Measurements from ENCODE around the gene UQCRHL. TPM values are rescaled to one million over a fixed set of nuclear protein-coding genes. Genes with fewer than 3 reads are reported as not detected.

Gene UQCRHL
- total RNA-seq, 4 donors from 2014 or later: 0.59 to 1.9 (median 1.0) TPM; not detected in 1

DNA sequence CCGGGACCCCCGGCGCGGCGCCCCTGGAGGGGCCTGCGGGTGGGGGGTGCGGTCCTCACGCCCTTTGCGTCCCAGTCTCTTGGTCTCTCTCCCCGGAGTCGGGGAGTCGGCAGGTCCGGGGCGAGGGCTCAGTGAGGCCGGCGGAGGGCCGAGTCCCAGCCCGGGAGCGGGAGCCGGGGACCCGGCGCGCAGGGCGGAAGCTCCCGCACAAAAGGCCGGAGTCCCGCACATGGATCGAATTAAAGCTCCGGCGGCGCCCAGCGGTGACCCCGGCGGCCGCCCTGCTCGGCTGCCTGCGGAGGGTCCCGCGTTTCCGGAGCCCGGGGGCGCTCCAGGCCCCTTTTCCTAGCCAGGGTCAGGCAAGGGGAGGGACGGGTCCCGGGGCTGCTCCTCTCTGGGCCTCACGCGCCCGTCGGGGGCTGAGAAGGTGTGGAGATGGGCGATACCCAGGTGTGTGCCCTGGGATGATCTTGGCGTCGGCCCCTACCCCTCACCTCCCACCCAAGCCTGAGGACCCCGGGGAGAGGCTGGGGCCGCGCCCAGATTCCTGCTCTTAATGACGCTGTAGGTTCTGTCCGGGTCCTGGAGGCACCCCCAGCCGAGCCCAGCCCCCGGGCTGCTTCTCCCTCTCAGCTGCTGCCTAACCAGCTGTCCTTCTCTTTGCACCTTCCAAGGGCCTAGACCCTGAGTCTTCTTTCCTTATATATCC lies 48.3 kb downstream of the UQCRHL start:
- no peaks in the 10 kb centered on the region for H3K27me3 ChIP-seq
- intact Hi-C loops (cut with DNase I; ENCODE audit: low total_unique reads): no loop called here
- no peaks in the 10 kb centered on the region for H3K36me3 ChIP-seq
- no peak for TF ChIP-seq POLR2A (IDR thresholded peaks at IDR 0.05)
- TF ChIP-seq, protein P1, sequence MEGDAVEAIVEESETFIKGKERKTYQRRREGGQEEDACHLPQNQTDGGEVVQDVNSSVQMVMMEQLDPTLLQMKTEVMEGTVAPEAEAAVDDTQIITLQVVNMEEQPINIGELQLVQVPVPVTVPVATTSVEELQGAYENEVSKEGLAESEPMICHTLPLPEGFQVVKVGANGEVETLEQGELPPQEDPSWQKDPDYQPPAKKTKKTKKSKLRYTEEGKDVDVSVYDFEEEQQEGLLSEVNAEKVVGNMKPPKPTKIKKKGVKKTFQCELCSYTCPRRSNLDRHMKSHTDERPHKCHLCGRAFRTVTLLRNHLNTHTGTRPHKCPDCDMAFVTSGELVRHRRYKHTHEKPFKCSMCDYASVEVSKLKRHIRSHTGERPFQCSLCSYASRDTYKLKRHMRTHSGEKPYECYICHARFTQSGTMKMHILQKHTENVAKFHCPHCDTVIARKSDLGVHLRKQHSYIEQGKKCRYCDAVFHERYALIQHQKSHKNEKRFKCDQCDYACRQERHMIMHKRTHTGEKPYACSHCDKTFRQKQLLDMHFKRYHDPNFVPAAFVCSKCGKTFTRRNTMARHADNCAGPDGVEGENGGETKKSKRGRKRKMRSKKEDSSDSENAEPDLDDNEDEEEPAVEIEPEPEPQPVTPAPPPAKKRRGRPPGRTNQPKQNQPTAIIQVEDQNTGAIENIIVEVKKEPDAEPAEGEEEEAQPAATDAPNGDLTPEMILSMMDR (IDR thresholded peaks at IDR 0.05): no peak
- peak overlapping the region; percentile 46 to 88 for H3K4me3 ChIP-seq
- peak overlapping the region; percentile 78 to 86 for H3K27ac ChIP-seq
- DNase-seq: no peak
- no peaks in the 10 kb centered on the region for H3K9me3 ChIP-seq
- H3K4me1 ChIP-seq: peaks cover 0 to 4% of the 10 kb centered on the region in 2 donors

DNA sequence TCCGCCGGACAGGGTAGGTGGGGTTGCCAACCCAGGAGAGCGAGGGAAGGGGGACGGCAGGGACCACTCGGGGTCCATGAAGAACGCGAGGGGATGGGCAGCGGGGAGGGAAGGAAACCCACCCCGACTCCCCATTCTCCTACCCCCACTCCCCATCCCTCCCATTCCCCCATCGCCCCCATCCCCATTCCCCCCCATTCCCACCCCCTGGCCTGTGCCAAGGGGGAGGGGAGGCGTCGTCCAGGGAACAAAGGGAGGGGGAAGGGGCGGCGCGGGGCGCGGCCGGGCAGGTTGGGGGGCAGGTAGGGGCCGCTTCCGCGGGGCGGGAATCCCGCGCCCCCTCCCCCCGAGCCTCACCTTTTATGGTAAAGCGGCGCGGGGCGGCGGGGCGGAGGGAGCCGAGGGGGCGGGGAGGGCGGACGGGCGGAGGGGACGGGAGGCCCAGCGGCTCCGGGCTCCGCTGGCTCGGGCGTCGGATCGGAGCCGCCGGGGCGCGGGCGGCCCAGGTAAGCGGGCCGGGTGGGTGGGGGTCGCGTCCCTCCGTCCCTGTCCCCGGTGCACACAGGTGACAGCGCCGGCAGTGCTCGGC lies 49.0 kb downstream of the UQCRHL start, which contains the start of gene FBLIM1:
Gene FBLIM1, plus strand, starts transcription at position 453 of the 589 bp plus-strand sequence. CDS start 6,189 bp downstream, outside the sequence.
- intact Hi-C loops (cut with DNase I; ENCODE audit: low total_unique reads): no loop called here
- no peaks in the 10 kb centered on the region for H3K9me3 ChIP-seq
- peak within 1 kb of the TSS; percentile 46 to 88 for H3K4me3 ChIP-seq
- H3K27me3 ChIP-seq: no peaks in the 10 kb centered on the region
- DNase-seq: peak; percentile 42 to 54
- H3K36me3 ChIP-seq: no peaks in the 10 kb centered on the region
- H3K27ac ChIP-seq: peak within 1 kb of the TSS; percentile 78 to 86
- no peak for TF ChIP-seq POLR2A (IDR thresholded peaks at IDR 0.05)
- TF ChIP-seq, protein P1 (IDR thresholded peaks at IDR 0.05): no peak
- H3K4me1 ChIP-seq: peaks cover 0 to 4% of the 10 kb centered on the region in 2 donors

DNA sequence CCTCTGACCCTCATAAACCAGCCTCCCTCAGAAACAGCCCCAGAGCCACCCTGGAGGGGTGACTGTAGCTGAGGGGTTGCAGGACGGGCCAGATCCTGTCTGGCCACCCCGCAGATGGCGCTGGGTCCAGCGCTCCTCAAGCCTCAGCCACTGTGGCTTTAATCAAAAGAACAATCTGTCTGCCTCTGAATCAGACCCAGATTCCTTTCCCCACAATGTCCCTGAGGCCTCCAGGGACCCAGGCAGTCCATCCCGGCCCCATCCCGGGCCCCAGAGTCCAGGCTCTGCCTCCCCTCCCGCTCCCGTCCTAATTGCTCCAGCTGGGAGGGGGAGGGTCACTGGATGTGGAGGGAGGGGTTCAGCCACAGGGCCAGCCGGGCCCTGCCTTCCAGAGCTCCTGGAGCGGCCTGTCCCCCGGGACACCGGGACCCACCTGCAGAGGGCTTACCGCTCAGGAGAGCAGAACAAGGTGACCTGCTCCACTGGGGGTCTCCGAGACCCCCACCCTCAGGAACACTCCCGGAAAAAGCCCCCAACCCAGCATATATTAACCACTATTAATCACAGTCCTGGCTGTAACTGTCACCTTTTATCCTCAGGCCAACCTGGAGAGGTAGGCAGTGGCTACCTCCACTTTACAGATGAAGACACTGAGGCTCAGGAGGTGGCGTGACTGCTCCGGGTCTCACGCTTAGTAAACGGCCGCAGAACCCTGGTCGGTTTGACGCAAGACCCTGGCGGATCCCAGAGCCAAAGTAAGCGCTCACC lies 49.7 kb downstream of the UQCRHL start:
- Histone ChIP-seq H3K27ac (peak overlapping the region; percentile 78 to 86), H3K4me1 (peaks cover 0 to 4% of the 10 kb centered on the region in 2 donors), H3K27me3 (no peaks in the 10 kb centered on the region), H3K9me3 (no peaks in the 10 kb centered on the region), H3K4me3 (peak overlapping the region; percentile 46 to 88), H3K36me3 (no peaks in the 10 kb centered on the region)
- no peak for DNase-seq
- intact Hi-C loops (cut with DNase I; ENCODE audit: low total_unique reads): no loop called here
- TF ChIP-seq, protein P1 (IDR thresholded peaks at IDR 0.05): no peak
- no peak for TF ChIP-seq POLR2A (IDR thresholded peaks at IDR 0.05)

Other genes starting within 250 kb of the UQCRHL start
- 1 to 10 TPM in 1 of 4 donors, under 1 TPM in 1, not detected in 2; 0.27 to 1.4 TPM for gene AGMAT, start 222.6 kb downstream of the UQCRHL start, total RNA-seq
- gene DDI2, start 190.2 kb downstream of the UQCRHL start, total RNA-seq: 100 to 1,000 TPM in 1 of 4 donors, 10 to 100 TPM in 3; 26.2 to 115 (median 43.7) TPM
- 10 to 100 TPM; 21.3 to 70.2 (median 30.7) TPM for gene PLEKHM2, start 123.3 kb downstream of the UQCRHL start, total RNA-seq
- 1 to 10 TPM in 2 of 4 donors, under 1 TPM in 1, not detected in 1; 0.29 to 2.1 (median 1.6) TPM for gene SLC25A34, start 71.4 kb downstream of the UQCRHL start, total RNA-seq
- not detected for gene TMEM82, start 65.2 kb downstream of the UQCRHL start, total RNA-seq
- 10 to 100 TPM; 12.9 to 96.9 (median 74.3) TPM for gene FBLIM1, start 48.9 kb downstream of the UQCRHL start, total RNA-seq
- gene SPEN, start 40.1 kb upstream of the UQCRHL start, total RNA-seq: 100 to 1,000 TPM in 1 of 4 donors, 10 to 100 TPM in 3; 18.8 to 104 (median 73.8) TPM
- 100 to 1,000 TPM in 1 of 4 donors, 10 to 100 TPM in 3; 21.3 to 120 (median 70.0) TPM for gene ZBTB17, start 168.5 kb upstream of the UQCRHL start, total RNA-seq
- not detected for gene SRARP, start 196.6 kb upstream of the UQCRHL start, total RNA-seq
- gene HSPB7, start 210.4 kb upstream of the UQCRHL start, total RNA-seq: 100 to 1,000 TPM in 1 of 4 donors, 10 to 100 TPM in 2, 1 to 10 TPM in 1; 8.7 to 283 (median 22.6) TPM
- 1 to 10 TPM in 1 of 4 donors, not detected in 3; 2.9 TPM for gene CLCNKA, start 214.4 kb upstream of the UQCRHL start, total RNA-seq
- gene CLCNKB, start 236.1 kb upstream of the UQCRHL start, total RNA-seq: 1 to 10 TPM in 2 of 4 donors, under 1 TPM in 1, not detected in 1; 0.41 to 1.9 (median 1.2) TPM

Data from uterus (tissue), 4 donors.